H9 (cell line): ENCODE data around the gene CTNNBL1. TPM values are rescaled to one million over a fixed set of nuclear protein-coding genes. Genes with fewer than 3 reads are reported as not detected.

Source experiments
- DNase-seq: peaks from one replicate; pipeline ENCODE4 v3.0.0-alpha.2; 2017
- H2AFZ ChIP-seq: one replicate; pipeline ENCODE4 v1.6.1; 2013; ENCODE audit warnings: mild to moderate bottlenecking, low read length, control low read depth, moderate library complexity
- H2AK5ac ChIP-seq: 2 replicates; pipeline ENCODE4 v1.6.1; 2013; ENCODE audit warnings: low read length, control low read depth, mixed read lengths; ENCODE audit not compliant: insufficient read length
- H2BK120ac ChIP-seq: one replicate; pipeline ENCODE4 v1.6.1; 2013; ENCODE audit warnings: low read depth, mild to moderate bottlenecking, low read length, control low read depth, inconsistent platforms; ENCODE audit not compliant: poor library complexity, severe bottlenecking
- H2BK12ac ChIP-seq: 2 replicates; pipeline ENCODE4 v1.6.1; 2013; ENCODE audit warnings: low read length, control low read depth, mixed read lengths, low read depth; ENCODE audit not compliant: insufficient read length
- H2BK15ac ChIP-seq: 2 replicates; pipeline ENCODE4 v1.6.1; 2013; ENCODE audit warnings: low read depth, low read length, control low read depth
- H2BK20ac ChIP-seq: one replicate; pipeline ENCODE4 v1.6.1; 2013; ENCODE audit warnings: low read depth, mild to moderate bottlenecking, low read length, control low read depth, inconsistent platforms; ENCODE audit not compliant: poor library complexity, severe bottlenecking
- H2BK5ac ChIP-seq: 2 replicates; pipeline ENCODE4 v1.6.1; 2013; ENCODE audit warnings: low read length, control low read depth, mixed read lengths; ENCODE audit not compliant: insufficient read length
- H3K14ac ChIP-seq: 2 replicates; pipeline ENCODE4 v1.6.1; 2013; ENCODE audit warnings: low read length, control low read depth; ENCODE audit not compliant: insufficient read depth
- H3K18ac ChIP-seq: 2 replicates; pipeline ENCODE4 v1.6.1; 2013; ENCODE audit warnings: low read depth, mild to moderate bottlenecking, mixed read lengths, low read length, control low read depth; ENCODE audit not compliant: insufficient read length
- H3K23ac ChIP-seq: 2 replicates; pipeline ENCODE4 v1.6.1; 2013; ENCODE audit warnings: low read length, control low read depth, mixed read lengths, low read depth; ENCODE audit not compliant: insufficient read length
- H3K23me2 ChIP-seq: 2 replicates; pipeline ENCODE4 v1.6.1; 2013; ENCODE audit warnings: low read depth, mild to moderate bottlenecking, mixed read lengths, low read length, control low read depth; ENCODE audit not compliant: insufficient read length, poor library complexity, severe bottlenecking
- H3K27ac ChIP-seq: 2 replicates; pipeline ENCODE4 v1.5.1; 2013; ENCODE audit warnings: low read length, control low read depth, mixed read lengths, low read depth; ENCODE audit not compliant: insufficient read length
- H3K27me3 ChIP-seq: 2 replicates; pipeline ENCODE4 v1.6.1; 2013; ENCODE audit warnings: low read length, control low read depth, inconsistent platforms; ENCODE audit not compliant: insufficient read depth
- H3K4ac ChIP-seq: 2 replicates; pipeline ENCODE4 v1.6.1; 2013; ENCODE audit warnings: low read depth, mild to moderate bottlenecking, control low read depth, inconsistent platforms, low read length, moderate library complexity
- H3K4me1 ChIP-seq: 2 replicates; pipeline ENCODE4 v1.6.1; 2013; ENCODE audit warnings: low read length, control low read depth, inconsistent platforms; ENCODE audit not compliant: insufficient read depth
- H3K4me2 ChIP-seq: 2 replicates; pipeline ENCODE4 v1.6.1; 2013; ENCODE audit warnings: low read length, control low read depth, mixed read lengths; ENCODE audit not compliant: insufficient read length, insufficient read depth
- H3K56ac ChIP-seq: 2 replicates; pipeline ENCODE4 v1.6.1; 2013; ENCODE audit warnings: low read depth, mild to moderate bottlenecking, mixed read lengths, low read length, control low read depth; ENCODE audit not compliant: insufficient read length
- H3K79me1 ChIP-seq: 2 replicates; pipeline ENCODE4 v1.6.1; 2013; ENCODE audit warnings: low read depth, mild to moderate bottlenecking, moderate library complexity, low read length, control low read depth, inconsistent platforms; ENCODE audit not compliant: insufficient read depth, poor library complexity, severe bottlenecking
- H3K79me2 ChIP-seq: 2 replicates; pipeline ENCODE4 v1.6.1; 2013; ENCODE audit warnings: low read length, control low read depth, inconsistent platforms; ENCODE audit not compliant: insufficient read depth
- H3K9ac ChIP-seq: 2 replicates; pipeline ENCODE4 v1.6.1; 2013; ENCODE audit warnings: low read length, control low read depth, mixed read lengths; ENCODE audit not compliant: insufficient read length; ENCODE audit errors: extremely low read depth
- H3K9me3 ChIP-seq: one replicate; pipeline ENCODE4 v1.6.1; 2013; ENCODE audit warnings: low read depth, low read length, inconsistent platforms; ENCODE audit not compliant: control insufficient read depth
- H3T11ph ChIP-seq: one replicate; pipeline ENCODE4 v1.6.1; 2013; ENCODE audit warnings: mild to moderate bottlenecking, low read length, control low read depth, inconsistent platforms
- H4K20me1 ChIP-seq: one replicate; pipeline ENCODE4 v1.6.1; 2013; ENCODE audit not compliant: control insufficient read depth, insufficient read length, insufficient read depth
- H4K5ac ChIP-seq: 2 replicates; pipeline ENCODE4 v1.6.1; 2013; ENCODE audit warnings: low read depth, mild to moderate bottlenecking, mixed read lengths, low read length, control low read depth; ENCODE audit not compliant: insufficient read length
- H4K8ac ChIP-seq: replicated peaks from 2 replicates; pipeline ENCODE4 v1.6.1; 2013; ENCODE audit warnings: low read length, control low read depth, mixed read lengths, low read depth; ENCODE audit not compliant: insufficient read length
- H4K91ac ChIP-seq: 2 replicates; pipeline ENCODE4 v1.6.1; 2013; ENCODE audit warnings: low read depth, mild to moderate bottlenecking, moderate library complexity, mixed read lengths, low read length, control low read depth; ENCODE audit not compliant: insufficient read length
- H3K27ac Mint-ChIP-seq, 3 experiments: 2 replicates in 2 of 3; 3 replicates in 1 of 3; pipeline ENCODE4 v1.8.0; 2020 to 2021; ENCODE audit warnings: mixed read lengths in 3 of 3, mild to moderate bottlenecking in 1 of 3, moderate library complexity in 1 of 3
- H3K27me3 Mint-ChIP-seq: 2 replicates; pipeline ENCODE4 v1.8.0; 2021; ENCODE audit warnings: low read depth, mild to moderate bottlenecking, moderate library complexity, mixed read lengths
- H3K36me3 Mint-ChIP-seq, 3 experiments: 2 replicates in 2 of 3; 3 replicates in 1 of 3; pipeline ENCODE4 v1.8.0; 2020 to 2021; ENCODE audit warnings: low read depth in 3 of 3, mixed read lengths in 3 of 3; ENCODE audit not compliant: insufficient read depth in 1 of 3
- H3K4me1 Mint-ChIP-seq, 2 experiments: 2 replicates each; pipeline ENCODE4 v1.8.0; 2020; ENCODE audit warnings: mixed read lengths in 2 of 2
- H3K4me3 Mint-ChIP-seq, 2 experiments: 2 replicates in 1 of 2; 3 replicates in 1 of 2; pipeline ENCODE4 v1.8.0; 2020 to 2021; ENCODE audit warnings: mild to moderate bottlenecking in 2 of 2, mixed read lengths in 2 of 2, moderate library complexity in 1 of 2
- H3K9me3 Mint-ChIP-seq, 2 experiments: 2 replicates in 1 of 2; 3 replicates in 1 of 2; pipeline ENCODE4 v1.8.0; 2020; ENCODE audit warnings: mild to moderate bottlenecking in 2 of 2, mixed read lengths in 2 of 2, moderate library complexity in 1 of 2
- CTCF ChIP-seq: fragments of 200-600 bp; sonication (generic); conservative IDR thresholded peaks from 3 replicates; pipeline ENCODE4 v1.8.0; 2021; ENCODE audit warnings: antibody characterized with exemption, mild to moderate bottlenecking
- WGBS: extraction: QIAGEN DNeasy Blood & Tissue Kit; methylation state at CpG from one replicate; pipeline ENCODE4 v1.1.7; 2013; ENCODE audit warnings: missing lambda C conversion rate, low lambda C conversion rate, mixed read lengths; ENCODE audit not compliant: insufficient read length; ENCODE audit errors: extremely low coverage; 5-methylcytosine and 5-hydroxymethylcytosine counted together
- total RNA-seq: library from RNA; stranded (reverse); gene quantifications from 2 replicates; pipeline ENCODE4 v1.2.1, GENCODE V29; 2021

Gene CTNNBL1
- total RNA-seq, 1 experiment from 2014 or later, result 67.2 TPM

GRCh38 chr20:37823296-37823980 is 129.6 kb downstream of the CTNNBL1 start:
- Histone ChIP-seq H3T11ph (no peak overlapping the region), H3K56ac (no peak overlapping the region), H4K20me1 (no peaks in the 10 kb centered on the region), H2BK5ac (peak overlapping the region; percentile 45), H2BK12ac (no peak overlapping the region), H3K4ac (no peak overlapping the region), H2BK20ac (no peak overlapping the region), H3K9ac (no peak overlapping the region), H3K27me3 (no peaks in the 10 kb centered on the region), H2BK120ac (no peak overlapping the region), H3K23ac (no peak overlapping the region), H3K23me2 (no peaks in the 10 kb centered on the region), H3K9me3 (no peaks in the 10 kb centered on the region), H2BK15ac (no peak overlapping the region; the same call in 1 of the 2 replicates), H3K4me2 (no peak overlapping the region), H3K79me1 (no peaks in the 10 kb centered on the region), H2AFZ (no peak overlapping the region), H4K8ac (no peak overlapping the region), H3K4me1 (no peaks in the 10 kb centered on the region), H4K91ac (no peak overlapping the region), H3K79me2 (no peaks in the 10 kb centered on the region), H2AK5ac (no peak overlapping the region), H3K18ac (peak overlapping the region; percentile 47), H4K5ac (no peak overlapping the region), H3K27ac (no peak overlapping the region), H3K14ac (peak overlapping the region; percentile 93)
- Mint-ChIP-seq H3K27me3 (no peaks in the 10 kb centered on the region), H3K36me3 (no peaks in the 10 kb centered on the region), H3K4me3 (no peak overlapping the region), H3K9me3 (no peaks in the 10 kb centered on the region), H3K27ac (peak overlapping the region; percentile 6 to 73 (median 25); a peak in 4 of 7 replicates), H3K4me1 (peaks cover 28 to 32% of the 10 kb centered on the region in 2 experiments)
- no CpG with 5 or more reads among the region's 6 CpGs for WGBS
- no peak for DNase-seq
- no peak for TF ChIP-seq CTCF
